Activated effector memory CD4-positive, alpha-beta T cell treated with Interleukin-2 at 50 U/mL for 16 hours (primary cell): ENCODE data around the gene ZCCHC9.
"Not testable (repeated sequence)": the region's sequence is repeated elsewhere in the genome, so short reads cannot be mapped to it uniquely, and the experiment has no call there.

Source experiments
- DNase-seq: peaks from one replicate; pipeline ENCODE4 v3.0.0-alpha.2; 2020

Gene ZCCHC9

GRCh38 chr5:81301271-81302015 is at the start of gene ZCCHC9:
TSS of gene ZCCHC9 (plus strand) at chr5:81301587. CDS start at chr5:81304758, 3,171 bp downstream.
- peak; percentile 87 for DNase-seq

- no peak for DNase-seq
Measured at GRCh38 chr5:81251922-81252321, 49.5 kb upstream of the ZCCHC9 start.

- no peak for DNase-seq
Measured at GRCh38 chr5:81252904-81253303, 48.5 kb upstream of the ZCCHC9 start.

- no peak for DNase-seq
Measured at GRCh38 chr5:81253875-81254274, 47.5 kb upstream of the ZCCHC9 start.

- no peak for DNase-seq
Measured at GRCh38 chr5:81254886-81255559, 46.4 kb upstream of the ZCCHC9 start.

- DNase-seq = no peak
Measured at GRCh38 chr5:81256766-81257165, 44.6 kb upstream of the ZCCHC9 start.

- DNase-seq = not testable (repeated sequence)
Measured at GRCh38 chr5:81262796-81263195, 38.6 kb upstream of the ZCCHC9 start.

- no peak for DNase-seq
Measured at GRCh38 chr5:81265101-81265500, 36.3 kb upstream of the ZCCHC9 start.

- DNase-seq = no peak
Measured at GRCh38 chr5:81268521-81269196, 32.7 kb upstream of the ZCCHC9 start.

- no peak for DNase-seq
Measured at GRCh38 chr5:81269751-81270393, 31.5 kb upstream of the ZCCHC9 start.

- DNase-seq = not testable (repeated sequence)
Measured at GRCh38 chr5:81270394-81271027, 30.9 kb upstream of the ZCCHC9 start.

- no peak for DNase-seq
Measured at GRCh38 chr5:81283976-81284375, 17.4 kb upstream of the ZCCHC9 start.

- no peak for DNase-seq
Measured at GRCh38 chr5:81286059-81286617, 15.2 kb upstream of the ZCCHC9 start.

GRCh38 chr5:81288021-81288433 is 13.4 kb upstream of the ZCCHC9 start:
- no peak for DNase-seq

GRCh38 chr5:81290146-81290545 is 11.2 kb upstream of the ZCCHC9 start:
- no peak for DNase-seq

- no peak for DNase-seq
Measured at GRCh38 chr5:81292130-81292529, 9.3 kb upstream of the ZCCHC9 start.

- not testable (repeated sequence) for DNase-seq
Measured at GRCh38 chr5:81294021-81294420, 7.4 kb upstream of the ZCCHC9 start.

GRCh38 chr5:81297531-81297930 is 3.9 kb upstream of the ZCCHC9 start:
- no peak for DNase-seq

GRCh38 chr5:81300921-81301270 is 491 bp upstream of the ZCCHC9 start:
- DNase-seq = no peak

- DNase-seq = no peak
Measured at GRCh38 chr5:81302596-81302995, 1.2 kb downstream of the ZCCHC9 start.

GRCh38 chr5:81303563-81303962 is 2.2 kb downstream of the ZCCHC9 start:
- DNase-seq = no peak

- DNase-seq = no peak
Measured at GRCh38 chr5:81305785-81306184, 4.4 kb downstream of the ZCCHC9 start.

- DNase-seq = no peak
Measured at GRCh38 chr5:81308836-81309235, 7.4 kb downstream of the ZCCHC9 start.
